Right lobe of liver (tissue), 4 donors: ENCODE measurements around the gene SPOCK1.

Source experiments
- POLR2A ChIP-seq: fragments of 450-650 bp; IDR thresholded peaks from one replicate; pipeline ENCODE4 v1.6.1; 2017; ENCODE audit warnings: antibody characterized with exemption, mild to moderate bottlenecking
- TF ChIP-seq, protein P1 (sequence below), 4 donors: fragments of 200-600 bp in 3 of 4; fragments of 450-650 bp in 1 of 4; IDR thresholded peaks; one replicate each; pipeline versions ENCODE4 v1.5.1 to v1.8.0; 2016 to 2022; ENCODE audit warnings: antibody characterized with exemption in 4 of 4, mild to moderate bottlenecking in 2 of 4
- donor health status: DM: no; HTN: no; CAD: no.
- donor health status: DM: no; HTN: no; CAD: no.
- donor health status: DM: no; HTN: yes; CAD: no.

DNA sequence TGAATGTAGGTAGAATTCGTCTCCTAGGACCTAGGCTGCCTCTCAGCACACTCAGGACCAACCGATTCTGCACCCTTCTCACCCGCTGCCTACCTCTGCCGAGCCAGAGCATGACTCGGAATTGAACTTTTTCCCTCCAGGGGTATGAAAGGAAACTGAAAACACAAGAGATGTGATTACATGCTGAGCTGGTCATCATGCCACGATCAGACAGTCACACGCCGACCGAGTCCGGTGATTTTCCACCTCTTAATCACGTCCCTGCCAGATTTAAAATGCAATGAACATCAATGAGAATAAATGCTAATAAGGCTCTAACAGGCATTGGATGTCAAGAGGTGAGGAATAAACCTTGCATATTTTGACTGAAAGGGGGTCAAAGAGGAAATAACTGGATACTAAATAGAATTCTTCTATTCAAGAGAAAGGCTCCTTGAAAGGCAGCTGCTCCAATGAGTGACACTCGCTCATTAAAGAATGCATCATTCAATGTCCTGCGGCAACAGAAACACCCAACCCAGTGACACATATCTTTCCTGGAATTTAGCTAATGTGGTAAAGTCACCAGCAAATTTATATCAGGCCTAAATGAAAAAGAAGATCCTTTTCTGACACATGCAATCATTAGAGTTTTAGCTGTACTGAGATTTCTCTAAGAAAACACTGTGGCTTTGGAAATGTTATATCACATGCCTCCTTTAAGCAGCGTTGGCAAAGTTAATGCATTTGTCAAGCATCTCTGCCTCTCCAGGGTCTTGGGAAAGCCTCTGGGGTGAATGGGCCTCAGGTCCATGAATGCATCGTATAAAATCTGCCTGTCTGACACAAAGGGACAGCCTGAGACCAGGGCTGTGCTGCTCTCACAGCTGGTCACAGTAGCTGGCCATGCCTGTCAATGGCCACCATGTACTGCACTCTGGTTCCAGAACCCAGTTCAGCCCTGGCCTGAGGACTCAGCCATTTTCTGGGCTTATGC is 128.7 kb downstream of the SPOCK1 start:
- TF ChIP-seq POLR2A, result no peak
- TF ChIP-seq, protein P1, sequence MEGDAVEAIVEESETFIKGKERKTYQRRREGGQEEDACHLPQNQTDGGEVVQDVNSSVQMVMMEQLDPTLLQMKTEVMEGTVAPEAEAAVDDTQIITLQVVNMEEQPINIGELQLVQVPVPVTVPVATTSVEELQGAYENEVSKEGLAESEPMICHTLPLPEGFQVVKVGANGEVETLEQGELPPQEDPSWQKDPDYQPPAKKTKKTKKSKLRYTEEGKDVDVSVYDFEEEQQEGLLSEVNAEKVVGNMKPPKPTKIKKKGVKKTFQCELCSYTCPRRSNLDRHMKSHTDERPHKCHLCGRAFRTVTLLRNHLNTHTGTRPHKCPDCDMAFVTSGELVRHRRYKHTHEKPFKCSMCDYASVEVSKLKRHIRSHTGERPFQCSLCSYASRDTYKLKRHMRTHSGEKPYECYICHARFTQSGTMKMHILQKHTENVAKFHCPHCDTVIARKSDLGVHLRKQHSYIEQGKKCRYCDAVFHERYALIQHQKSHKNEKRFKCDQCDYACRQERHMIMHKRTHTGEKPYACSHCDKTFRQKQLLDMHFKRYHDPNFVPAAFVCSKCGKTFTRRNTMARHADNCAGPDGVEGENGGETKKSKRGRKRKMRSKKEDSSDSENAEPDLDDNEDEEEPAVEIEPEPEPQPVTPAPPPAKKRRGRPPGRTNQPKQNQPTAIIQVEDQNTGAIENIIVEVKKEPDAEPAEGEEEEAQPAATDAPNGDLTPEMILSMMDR (IDR thresholded peaks at IDR 0.05), result no peak
